Neural cell (in vitro differentiated cells): ENCODE results near the gene KIF20B.

Source experiments
- EP300 ChIP-seq: fragments of 450-650 bp; conservative IDR thresholded peaks from 2 replicates; pipeline ENCODE4 v1.6.1; 2014; ENCODE audit warnings: antibody characterized with exemption, mild to moderate bottlenecking, moderate library complexity; ENCODE audit not compliant: poor library complexity, severe bottlenecking
- EZH2 ChIP-seq: fragments of 200-600, 300-800 bp; shearing (Covaris generic), sonication (generic); IDR thresholded peaks from 2 replicates; pipeline ENCODE4 v1.6.1; 2014; ENCODE audit warnings: antibody characterized with exemption, low read length, borderline replicate concordance, mild to moderate bottlenecking; ENCODE audit not compliant: insufficient read depth, poor library complexity, severe bottlenecking
- TF ChIP-seq, protein P1 (sequence below): fragments of 450-650 bp; IDR thresholded peaks from 2 replicates; pipeline ENCODE4 v1.5.1; 2014; ENCODE audit warnings: antibody characterized with exemption, mild to moderate bottlenecking, moderate library complexity; ENCODE audit not compliant: poor library complexity, severe bottlenecking
- TF ChIP-seq, protein P2 (sequence below): IDR thresholded peaks from 2 replicates; pipeline ENCODE4 v1.6.1; 2012; ENCODE audit warnings: borderline replicate concordance

DNA sequence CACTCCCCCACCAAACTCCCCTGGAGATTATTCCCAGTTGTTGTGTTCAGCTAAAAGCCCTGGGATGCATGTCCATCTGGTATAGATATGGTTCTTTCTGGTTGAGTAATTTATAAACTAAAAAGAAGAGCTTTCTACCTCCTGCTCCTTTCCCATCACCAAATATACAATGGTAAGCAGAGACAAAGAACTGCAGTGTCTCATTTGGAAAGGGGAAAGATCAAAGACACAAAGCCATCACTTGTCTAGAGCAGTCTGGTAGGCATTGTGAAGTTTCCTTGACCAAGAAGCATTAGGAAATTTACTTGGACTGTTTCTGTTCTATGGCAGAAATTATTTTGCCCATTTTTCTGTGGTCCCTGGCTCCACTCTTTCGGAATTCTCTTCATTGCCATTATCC lies 31.4 kb upstream of the KIF20B start:
- TF ChIP-seq, protein P1, sequence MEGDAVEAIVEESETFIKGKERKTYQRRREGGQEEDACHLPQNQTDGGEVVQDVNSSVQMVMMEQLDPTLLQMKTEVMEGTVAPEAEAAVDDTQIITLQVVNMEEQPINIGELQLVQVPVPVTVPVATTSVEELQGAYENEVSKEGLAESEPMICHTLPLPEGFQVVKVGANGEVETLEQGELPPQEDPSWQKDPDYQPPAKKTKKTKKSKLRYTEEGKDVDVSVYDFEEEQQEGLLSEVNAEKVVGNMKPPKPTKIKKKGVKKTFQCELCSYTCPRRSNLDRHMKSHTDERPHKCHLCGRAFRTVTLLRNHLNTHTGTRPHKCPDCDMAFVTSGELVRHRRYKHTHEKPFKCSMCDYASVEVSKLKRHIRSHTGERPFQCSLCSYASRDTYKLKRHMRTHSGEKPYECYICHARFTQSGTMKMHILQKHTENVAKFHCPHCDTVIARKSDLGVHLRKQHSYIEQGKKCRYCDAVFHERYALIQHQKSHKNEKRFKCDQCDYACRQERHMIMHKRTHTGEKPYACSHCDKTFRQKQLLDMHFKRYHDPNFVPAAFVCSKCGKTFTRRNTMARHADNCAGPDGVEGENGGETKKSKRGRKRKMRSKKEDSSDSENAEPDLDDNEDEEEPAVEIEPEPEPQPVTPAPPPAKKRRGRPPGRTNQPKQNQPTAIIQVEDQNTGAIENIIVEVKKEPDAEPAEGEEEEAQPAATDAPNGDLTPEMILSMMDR = no peak
- TF ChIP-seq, protein P2, sequence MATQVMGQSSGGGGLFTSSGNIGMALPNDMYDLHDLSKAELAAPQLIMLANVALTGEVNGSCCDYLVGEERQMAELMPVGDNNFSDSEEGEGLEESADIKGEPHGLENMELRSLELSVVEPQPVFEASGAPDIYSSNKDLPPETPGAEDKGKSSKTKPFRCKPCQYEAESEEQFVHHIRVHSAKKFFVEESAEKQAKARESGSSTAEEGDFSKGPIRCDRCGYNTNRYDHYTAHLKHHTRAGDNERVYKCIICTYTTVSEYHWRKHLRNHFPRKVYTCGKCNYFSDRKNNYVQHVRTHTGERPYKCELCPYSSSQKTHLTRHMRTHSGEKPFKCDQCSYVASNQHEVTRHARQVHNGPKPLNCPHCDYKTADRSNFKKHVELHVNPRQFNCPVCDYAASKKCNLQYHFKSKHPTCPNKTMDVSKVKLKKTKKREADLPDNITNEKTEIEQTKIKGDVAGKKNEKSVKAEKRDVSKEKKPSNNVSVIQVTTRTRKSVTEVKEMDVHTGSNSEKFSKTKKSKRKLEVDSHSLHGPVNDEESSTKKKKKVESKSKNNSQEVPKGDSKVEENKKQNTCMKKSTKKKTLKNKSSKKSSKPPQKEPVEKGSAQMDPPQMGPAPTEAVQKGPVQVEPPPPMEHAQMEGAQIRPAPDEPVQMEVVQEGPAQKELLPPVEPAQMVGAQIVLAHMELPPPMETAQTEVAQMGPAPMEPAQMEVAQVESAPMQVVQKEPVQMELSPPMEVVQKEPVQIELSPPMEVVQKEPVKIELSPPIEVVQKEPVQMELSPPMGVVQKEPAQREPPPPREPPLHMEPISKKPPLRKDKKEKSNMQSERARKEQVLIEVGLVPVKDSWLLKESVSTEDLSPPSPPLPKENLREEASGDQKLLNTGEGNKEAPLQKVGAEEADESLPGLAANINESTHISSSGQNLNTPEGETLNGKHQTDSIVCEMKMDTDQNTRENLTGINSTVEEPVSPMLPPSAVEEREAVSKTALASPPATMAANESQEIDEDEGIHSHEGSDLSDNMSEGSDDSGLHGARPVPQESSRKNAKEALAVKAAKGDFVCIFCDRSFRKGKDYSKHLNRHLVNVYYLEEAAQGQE = no peak
- TF ChIP-seq EP300 (no peak), EZH2 (no peak)
